ENCODE data around the gene BATF2. TPM values are rescaled to one million over a fixed set of nuclear protein-coding genes. Genes with fewer than 3 reads are reported as not detected.
"Not testable (repeated sequence)": the region's sequence is repeated elsewhere in the genome, so short reads cannot be mapped to it uniquely, and the experiment has no call there.

The BATF2 gene, protein sequence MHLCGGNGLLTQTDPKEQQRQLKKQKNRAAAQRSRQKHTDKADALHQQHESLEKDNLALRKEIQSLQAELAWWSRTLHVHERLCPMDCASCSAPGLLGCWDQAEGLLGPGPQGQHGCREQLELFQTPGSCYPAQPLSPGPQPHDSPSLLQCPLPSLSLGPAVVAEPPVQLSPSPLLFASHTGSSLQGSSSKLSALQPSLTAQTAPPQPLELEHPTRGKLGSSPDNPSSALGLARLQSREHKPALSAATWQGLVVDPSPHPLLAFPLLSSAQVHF
- 0.40 and 1.1 TPM in 2 replicates for total RNA-seq

DNA sequence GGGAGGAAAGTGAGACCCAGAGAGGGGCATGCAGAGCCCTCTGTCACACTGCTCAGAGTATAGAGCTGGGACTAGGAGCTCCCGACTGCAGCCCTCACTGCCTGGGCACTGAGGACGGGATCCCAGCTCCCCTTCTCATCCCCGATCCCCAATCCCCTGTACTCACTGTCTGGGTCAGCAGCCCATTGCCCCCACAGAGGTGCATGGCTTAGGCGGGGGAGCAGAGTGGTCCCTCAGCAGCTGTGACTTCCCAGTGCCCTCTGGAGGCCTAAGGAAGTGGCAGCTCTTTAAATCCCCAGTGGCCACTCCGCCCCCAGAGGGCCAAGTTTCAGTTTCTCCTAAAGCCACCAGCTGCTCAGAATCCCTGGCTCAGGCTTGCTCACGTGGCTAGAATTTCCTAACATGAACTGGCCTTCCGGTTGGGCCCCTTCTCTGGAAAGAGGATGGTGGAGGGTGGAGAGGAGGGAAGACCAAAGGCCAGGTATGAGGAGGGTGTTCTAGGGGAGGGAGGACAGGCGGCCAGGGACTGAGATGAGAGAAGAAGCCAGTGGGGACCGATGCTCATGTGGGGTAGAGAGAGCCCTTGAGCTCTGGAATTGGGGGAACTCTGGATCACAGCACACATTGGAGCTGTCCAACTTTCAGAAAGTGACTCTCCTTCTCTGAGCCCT lies at the start of gene BATF2:
Gene BATF2 (minus strand): TSS at position 262 of the 671 bp plus-strand sequence. CDS start 57 bp downstream, at position 205.
- DNase-seq (ENCODE audit: low read depth, low spot score) = peak; percentile 32

DNA sequence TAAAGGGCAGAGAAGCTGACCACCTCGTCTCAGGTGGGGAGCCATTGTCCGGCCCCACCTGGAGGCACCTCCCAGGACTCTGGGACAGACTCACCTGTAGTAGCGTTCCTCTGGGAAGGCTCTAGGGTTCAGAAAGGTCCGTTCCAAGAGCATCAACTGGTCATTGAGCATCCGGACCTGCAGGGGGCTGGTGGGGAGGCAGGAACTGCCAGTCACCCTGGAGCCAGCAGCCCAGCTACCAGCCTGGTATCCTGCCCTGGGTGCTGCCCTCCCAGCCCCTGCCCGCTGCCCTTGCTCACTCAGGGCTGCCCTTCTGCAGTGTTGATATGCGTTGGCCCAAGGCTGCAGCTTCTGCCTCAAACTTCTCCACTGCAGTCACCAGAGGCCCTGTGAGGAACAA lies 49.0 kb upstream of the BATF2 start:
- DNase-seq (ENCODE audit: low read depth, low spot score) = no peak

DNA sequence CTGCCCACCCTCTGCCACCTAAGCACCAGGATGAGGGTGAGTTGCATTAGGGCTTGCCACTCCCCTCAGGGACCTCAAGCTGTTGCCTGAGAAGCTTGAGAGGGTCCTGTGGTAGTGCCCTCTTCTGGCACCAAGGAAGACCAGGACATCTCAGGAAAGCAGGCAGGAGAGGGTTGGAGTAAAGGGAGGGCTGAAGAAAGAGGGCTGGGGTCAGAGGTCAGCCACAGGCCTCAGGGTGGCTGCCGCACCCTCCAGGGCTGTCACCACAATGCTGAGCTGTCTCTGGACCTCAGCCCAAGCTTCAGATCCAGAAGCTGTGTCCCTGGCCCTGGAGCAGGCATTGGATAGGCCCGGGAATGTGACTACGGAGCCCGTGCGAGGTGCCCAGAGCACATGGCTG lies 48.3 kb upstream of the BATF2 start:
- no peak for DNase-seq (ENCODE audit: low read depth, low spot score)

DNA sequence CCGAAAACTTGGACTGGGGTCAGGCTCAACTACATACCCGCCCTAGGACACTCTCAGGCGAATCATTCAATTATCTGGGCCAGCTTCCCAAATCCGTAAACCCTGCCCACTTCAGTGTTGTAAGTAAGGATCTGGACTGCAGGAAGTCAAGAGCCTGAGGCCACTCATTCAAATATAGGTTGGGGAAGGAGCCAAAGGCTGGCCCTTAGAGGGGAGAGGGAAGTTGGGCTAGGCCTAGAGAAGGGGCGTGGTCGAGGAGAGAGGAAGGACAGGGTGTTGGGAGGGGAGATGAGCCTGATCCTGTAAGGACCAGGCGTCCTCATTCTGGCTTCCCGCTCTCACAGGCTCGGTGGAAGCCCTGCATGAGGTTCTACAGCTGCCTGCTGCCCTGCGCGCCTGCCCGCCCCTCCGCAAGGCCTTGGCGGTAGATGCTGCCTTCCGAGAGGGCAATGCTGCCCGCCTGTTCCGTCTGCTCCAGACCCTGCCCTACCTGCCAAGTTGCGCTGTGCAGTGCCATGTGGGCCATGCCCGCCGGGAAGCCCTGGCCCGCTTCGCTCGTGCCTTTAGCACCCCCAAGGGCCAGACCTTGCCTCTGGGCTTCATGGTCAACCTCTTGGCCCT lies 47.2 kb upstream of the BATF2 start:
- no peak for DNase-seq (ENCODE audit: low read depth, low spot score)

DNA sequence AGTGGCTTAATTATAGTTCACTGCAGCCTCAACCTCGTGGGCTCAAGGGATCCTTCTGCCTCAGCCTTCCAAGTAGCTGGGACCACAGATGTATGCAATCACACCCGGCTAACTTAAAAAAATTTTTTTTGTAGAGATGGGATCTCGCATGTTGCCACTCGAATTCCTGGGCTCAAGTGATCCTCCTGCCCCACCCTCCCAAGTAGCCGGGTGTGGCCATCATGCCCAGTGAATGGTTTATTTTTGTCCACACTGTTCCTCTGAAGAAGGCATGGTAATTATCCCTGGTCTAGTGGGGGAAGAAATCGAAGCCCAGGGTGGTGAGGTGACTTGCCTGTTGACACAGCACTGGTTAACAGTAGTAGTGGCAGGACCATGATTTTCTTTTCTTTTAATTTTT lies 46.1 kb upstream of the BATF2 start:
- no peak for DNase-seq (ENCODE audit: low read depth, low spot score)

DNA sequence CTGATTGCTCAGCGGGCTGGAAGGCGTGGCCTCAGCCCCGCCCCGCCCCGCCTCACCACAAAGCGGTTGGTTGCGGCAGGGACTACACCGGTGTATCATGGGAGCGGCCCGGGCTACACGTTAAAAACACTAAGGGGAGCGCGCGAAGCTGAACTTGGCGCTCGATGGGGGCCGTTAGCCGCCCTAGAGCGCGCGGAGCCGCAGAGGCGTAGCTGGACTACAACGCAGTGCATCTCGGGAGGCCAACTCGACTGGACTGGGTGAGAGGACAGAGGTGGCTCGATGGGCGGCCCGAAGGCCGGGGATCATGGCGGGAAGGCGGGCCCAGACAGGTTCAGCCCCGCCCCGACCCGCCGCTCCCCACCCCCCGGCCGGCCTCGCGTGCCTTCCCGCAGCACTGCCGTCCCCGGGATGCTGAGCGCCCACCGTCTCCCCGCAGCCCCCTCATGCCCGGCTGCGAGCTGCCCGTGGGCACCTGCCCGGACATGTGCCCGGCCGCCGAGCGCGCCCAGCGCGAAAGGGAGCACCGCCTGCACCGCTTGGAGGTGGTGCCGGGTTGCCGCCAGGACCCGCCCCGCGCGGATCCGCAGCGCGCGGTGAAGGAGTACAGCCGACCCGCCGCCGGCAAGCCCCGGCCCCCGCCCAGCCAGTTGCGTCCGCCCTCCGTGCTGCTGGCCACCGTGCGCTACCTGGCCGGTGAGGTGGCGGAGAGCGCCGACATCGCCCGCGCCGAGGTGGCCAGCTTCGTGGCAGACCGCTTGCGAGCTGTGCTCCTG lies 44.3 kb upstream of the BATF2 start, which contains the start of gene SAC3D1:
Gene SAC3D1 (plus strand): TSS at position 364 of the 776 bp plus-strand sequence. CDS start 83 bp downstream, at position 447.
- DNase-seq (ENCODE audit: low read depth, low spot score) = peak; percentile 65

DNA sequence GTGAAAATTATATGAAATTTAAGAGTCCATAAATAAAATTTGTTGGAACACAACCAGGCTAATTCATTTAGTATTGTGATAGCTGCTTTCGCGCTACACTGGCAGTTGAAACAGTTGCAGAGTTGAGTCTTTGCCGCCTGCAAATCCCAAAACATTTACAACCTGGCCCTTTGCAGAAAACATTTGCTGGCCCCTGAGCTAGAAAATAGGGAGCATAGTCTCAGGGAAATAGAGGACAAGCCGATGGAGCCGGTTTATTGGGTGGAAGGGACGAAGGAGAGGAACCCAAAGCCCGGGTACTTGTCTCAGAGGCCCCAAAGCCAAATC lies 43.7 kb upstream of the BATF2 start:
- no peak for DNase-seq (ENCODE audit: low read depth, low spot score)

DNA sequence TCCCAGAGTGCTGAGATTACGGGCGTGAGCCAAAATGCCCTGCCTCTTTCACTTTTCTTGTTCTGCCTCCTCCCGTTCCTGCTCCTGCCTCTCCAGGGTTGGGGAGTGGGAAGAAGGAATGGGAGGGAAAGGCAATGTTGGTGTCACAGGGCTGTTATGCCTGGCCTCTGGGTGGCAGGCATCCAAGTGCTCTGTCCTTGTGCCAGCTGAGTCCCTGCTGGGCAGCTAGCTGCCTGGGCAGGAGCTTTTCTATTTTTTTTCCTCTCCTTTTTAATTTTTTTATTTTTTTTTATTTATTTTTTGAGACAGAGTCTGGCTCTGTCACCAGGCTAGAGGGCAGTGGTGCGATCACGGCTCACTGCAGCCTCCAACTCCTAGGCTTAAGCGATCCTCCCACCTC lies 40.2 kb upstream of the BATF2 start:
- no peak for DNase-seq (ENCODE audit: low read depth, low spot score)

DNA sequence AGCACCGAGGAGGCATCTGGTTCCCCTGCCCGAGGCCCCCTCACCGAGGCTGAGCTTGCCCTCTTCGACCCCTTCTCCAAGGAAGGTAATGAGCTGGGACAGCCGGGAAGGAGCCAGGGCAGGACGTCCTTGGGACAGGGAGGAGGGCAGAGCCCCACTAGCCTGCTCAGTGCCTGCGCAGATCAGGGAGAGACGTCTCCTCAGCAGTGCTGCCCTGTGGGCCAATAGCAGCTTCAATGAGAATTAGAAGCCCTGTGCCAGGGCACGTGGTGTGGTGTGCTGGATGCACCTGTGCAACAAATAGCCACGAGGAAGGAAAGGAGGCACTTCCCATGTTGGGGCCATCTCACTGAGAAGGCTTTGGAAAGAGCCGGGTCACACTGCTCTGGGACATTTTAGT lies 38.8 kb upstream of the BATF2 start:
- no peak for DNase-seq (ENCODE audit: low read depth, low spot score)

DNA sequence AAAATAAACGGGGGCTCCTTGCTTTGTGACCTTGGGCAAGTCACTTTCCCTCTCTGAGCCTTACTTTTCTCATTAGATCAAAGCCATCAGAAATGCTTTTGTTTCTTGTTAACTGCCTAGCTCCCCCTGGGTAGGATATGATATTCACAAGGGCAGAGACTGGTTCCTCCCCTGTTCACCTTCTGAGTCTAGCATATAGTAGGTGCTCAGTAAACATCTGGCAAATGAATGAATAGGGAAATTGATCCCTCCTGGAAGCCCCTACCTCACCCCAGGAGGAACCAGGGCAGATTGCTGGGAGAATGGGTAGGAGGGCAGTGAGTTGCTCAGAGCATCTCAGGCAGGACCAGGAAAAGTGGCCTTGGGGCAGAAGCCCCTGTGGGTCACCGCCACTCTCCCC lies 37.7 kb upstream of the BATF2 start:
- DNase-seq (ENCODE audit: low read depth, low spot score) = no peak

DNA sequence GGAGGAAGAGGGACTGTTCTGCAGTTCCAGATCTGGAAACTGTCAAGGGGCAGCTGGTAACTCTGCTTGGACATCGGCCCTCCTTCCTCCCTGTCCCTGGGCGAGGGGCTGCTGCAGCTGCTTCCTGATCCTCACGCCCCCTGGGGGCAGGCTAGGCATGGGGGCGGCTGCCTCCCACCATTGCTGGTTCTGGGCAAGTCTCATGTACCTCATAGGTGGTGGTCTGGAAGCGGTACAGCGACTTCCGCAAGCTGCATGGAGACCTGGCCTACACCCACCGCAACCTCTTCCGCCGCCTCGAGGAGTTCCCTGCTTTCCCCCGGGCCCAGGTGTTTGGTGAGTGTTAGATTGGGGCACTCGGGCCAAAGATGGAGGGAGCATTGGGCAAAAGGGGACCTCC lies 35.4 kb upstream of the BATF2 start:
- no peak for DNase-seq (ENCODE audit: low read depth, low spot score)

DNA sequence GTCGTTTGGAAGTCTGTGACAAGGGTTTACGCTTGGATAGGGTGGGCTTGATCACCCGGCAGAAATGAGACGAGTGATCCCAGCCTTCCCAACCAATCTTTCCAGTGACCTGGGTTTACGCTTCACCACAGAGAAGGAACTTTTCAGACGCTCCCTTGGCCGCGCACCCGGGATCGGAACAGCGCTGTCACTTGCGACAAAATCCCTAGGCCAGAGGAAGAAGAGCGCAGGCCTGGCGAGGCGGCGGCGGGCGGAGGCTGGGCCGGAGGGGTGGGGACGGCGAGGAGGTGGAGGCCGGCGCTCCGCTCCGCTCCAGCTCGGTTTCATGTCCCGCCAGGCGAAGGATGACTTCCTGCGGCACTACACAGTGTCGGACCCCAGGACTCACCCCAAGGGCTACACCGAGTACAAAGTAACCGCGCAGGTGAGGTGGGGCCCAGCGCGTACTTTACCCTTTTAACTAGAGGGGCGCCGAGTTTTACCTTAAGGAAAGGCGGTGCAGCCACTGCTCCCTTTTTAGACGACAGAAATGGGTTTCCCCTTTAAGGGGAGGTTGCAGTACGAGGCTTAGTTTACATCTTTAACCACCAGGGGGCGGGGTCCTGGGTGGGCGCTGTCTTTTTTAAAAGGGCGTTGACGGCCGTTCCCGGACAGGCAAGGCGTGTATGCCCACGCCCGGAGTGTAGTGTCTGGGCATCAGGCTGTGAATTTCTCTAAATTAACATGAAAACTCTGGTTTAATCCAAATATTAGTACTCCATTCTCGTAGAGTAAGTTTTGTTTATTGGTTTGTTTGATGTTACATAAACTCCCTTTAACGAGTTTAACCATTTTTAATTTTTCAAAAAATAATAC lies 30.7 kb upstream of the BATF2 start, which contains the start of gene SNX15:
Gene SNX15 (plus strand): TSS at position 227 of the 855 bp plus-strand sequence. CDS start 99 bp downstream, at position 326.
- DNase-seq (ENCODE audit: low read depth, low spot score) = peak; percentile 88

DNA sequence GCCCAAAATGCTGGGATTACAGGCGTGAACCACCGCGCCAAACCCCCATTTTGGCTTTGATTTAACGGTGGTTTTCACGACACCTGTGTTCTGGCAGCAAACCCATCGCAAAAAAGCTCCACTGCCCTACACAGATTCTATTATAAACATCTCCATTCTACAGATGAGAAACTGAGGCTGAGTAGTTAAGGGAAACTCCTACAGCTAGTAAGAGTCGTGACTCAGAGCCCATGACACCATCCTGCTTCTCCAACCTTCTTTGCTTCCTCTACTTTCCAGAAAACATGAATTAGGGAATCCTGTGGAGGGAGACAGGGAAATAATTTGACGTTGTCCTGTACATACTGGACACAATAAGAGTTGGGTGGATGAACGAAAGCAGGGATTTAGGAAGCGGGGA lies 30.0 kb upstream of the BATF2 start:
- no peak for DNase-seq (ENCODE audit: low read depth, low spot score)

DNA sequence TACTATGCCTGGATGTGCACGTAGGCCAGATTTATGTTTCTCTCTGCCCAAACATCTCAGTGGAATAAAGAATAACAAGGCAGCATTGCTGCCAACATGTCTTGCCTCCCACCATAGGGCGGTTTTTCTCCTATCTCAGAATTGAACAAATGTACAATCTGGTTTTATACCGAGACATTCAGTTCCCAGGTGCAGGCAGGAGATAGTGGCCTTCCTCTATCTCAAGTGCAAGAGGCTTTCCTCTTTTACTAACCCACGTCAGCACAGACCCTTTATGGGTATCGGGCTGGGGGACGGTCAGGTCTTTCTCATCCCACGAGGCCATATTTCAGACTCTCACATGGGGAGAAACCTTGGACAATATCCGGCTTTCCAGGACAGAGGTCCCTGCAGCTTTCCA lies 26.7 kb upstream of the BATF2 start:
- not testable (repeated sequence) for DNase-seq (ENCODE audit: low read depth, low spot score)

DNA sequence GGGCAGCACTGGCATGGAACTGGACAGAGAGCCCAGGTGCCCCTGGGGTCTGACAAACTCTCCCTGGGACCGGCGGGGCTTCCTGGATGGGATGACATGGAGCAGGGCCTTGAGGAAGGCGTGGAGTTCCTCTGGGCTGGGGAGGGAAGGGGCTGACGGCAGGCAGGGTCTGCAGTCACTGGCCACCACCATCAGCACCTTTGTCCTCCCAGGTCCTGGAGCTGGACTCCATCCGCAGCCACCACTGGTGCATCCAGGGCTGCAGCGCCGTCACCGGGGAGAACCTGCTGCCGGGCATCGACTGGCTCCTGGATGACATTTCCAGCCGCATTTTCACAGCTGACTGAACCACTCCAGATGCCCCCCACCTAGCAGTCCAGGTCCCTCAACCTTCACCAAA lies 24.7 kb upstream of the BATF2 start:
- no peak for DNase-seq (ENCODE audit: low read depth, low spot score)

DNA sequence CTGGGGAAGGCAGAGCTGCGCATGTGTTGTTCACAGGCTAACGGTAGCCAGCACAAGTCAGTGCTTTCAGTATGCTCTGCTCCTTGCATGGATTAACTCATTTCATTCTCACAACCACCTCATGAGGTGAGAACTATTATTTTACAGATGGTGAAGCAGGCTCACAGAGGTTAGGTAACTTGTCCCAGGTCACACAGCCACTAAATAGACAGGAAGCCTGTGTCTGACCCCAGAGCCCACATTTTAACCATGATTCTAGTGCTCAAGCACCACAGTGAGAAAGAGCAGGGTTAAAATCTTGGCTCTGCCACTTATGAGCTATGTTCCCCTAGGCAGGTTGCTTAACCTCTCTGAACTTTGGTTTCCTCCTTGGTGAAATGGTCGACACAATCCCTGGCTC lies 24.2 kb upstream of the BATF2 start:
- DNase-seq (ENCODE audit: low read depth, low spot score) = no peak

DNA sequence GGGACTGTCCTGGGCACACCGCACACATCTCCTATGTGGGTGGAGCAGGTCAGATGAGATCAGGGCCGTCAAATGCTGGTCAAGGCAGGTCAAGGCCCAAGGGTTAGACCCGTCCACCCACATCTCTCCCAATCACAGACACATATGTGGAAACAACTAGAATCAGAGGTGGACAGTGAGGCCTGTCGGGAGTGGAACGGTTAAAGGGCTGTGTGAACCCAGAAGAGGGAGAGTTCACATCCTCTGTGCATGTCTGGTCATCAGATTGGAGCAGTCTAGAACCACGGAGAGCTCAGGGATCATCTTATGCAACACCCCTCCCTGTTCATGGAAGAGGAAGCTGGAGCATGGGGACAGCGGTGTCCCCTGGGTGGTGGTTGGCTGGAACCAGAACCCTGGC lies 23.1 kb upstream of the BATF2 start:
- no peak for DNase-seq (ENCODE audit: low read depth, low spot score)

DNA sequence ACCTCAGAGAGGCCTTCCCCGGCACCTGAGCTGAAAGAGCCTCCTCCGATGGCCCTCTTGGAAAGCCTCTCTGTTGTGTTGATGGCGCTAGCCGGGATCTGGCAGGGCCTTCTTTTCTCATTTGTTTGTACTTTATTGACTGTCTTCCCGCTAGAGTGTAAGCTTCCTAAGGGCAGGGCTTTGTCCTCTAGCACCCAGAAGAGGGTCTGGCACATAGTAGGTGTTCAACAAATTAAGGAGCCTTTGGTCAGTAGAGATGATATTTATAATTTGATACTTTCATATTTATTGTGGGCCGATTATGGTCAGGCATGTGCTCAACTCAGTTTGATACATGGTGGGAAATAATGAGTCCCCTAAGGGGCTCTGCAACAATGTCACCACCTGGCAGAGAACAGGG lies 21.2 kb upstream of the BATF2 start:
- no peak for DNase-seq (ENCODE audit: low read depth, low spot score)

DNA sequence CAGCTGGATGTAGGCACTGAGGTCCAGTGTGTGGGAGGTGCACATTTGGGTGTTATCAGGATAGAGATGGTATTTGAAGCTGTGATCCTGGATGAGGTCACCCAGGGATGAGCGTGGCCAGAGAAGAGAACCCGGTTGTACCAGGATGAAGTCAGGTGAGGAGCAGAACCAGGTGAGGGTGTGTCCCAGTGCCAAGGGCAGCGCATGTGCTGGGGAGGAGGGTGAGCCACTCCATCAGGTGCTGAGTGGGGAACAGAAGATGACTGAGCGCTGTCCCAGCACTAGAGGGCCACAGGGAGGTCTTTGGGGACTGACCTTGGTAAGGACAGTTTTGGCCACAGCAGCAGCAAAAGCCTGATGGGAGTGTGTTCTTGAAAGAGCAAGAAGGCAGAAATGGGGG lies 19.9 kb upstream of the BATF2 start:
- DNase-seq (ENCODE audit: low read depth, low spot score) = no peak

DNA sequence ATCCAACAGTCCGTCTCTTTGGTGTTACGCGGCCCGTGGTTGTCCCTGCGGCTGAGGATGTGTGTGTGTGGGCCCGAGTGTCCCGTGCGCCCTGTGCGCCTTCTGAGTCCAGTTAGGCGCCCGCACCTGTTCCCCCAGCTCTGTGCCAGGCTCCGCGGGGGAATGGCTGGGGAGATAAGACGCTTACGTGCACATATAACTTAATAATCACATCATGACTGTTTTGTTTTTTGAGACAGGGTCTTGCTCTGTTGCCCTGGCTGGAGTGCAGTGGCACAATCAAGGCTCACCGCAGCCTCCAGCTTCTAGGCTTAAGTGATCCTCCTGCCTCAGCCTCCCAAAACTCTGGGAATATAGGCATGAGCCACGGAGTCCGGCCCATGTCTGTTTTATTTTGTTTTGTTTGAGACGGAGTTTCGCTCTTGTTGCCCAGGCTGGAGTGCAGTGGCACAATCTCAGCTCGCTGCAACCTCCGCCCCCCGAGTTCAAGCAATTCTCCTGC lies 18.0 kb upstream of the BATF2 start:
- no peak for DNase-seq (ENCODE audit: low read depth, low spot score)
